Liver (tissue), 9 donors: ENCODE results near the gene ABLIM3. TPM values are rescaled to one million over a fixed set of nuclear protein-coding genes. Genes with fewer than 3 reads are reported as not detected.

ENCODE experiments used
- DNase-seq: peaks from one replicate; pipeline ENCODE4 v3.0.0-alpha.2; 2017; ENCODE audit warnings: low spot score
- H3K27ac ChIP-seq, 2 donors: one replicate each; pipeline ENCODE4 v1.7.0; 2013; ENCODE audit warnings: inconsistent platforms in 2 of 2, low read length in 2 of 2, control low read depth in 1 of 2, low read depth in 1 of 2, mild to moderate bottlenecking in 1 of 2
- H3K27me3 ChIP-seq, 4 donors: one replicate each; pipeline versions ENCODE4 v1.6.1 to v1.7.0; 2013; ENCODE audit warnings: low read length in 3 of 4, inconsistent platforms in 1 of 4, mild to moderate bottlenecking in 1 of 4, moderate library complexity in 1 of 4; ENCODE audit not compliant: control insufficient read depth in 4 of 4, insufficient read depth in 4 of 4
- H3K36me3 ChIP-seq, 4 donors: one replicate each; pipeline versions ENCODE4 v1.6.1 to v1.7.0; 2013; ENCODE audit warnings: low read length in 3 of 4, mild to moderate bottlenecking in 3 of 4, low read depth in 1 of 4, moderate library complexity in 1 of 4; ENCODE audit not compliant: control insufficient read depth in 4 of 4, insufficient read depth in 3 of 4
- H3K4me1 ChIP-seq, 4 donors: one replicate each; pipeline versions ENCODE4 v1.6.1 to v1.7.0; 2013; ENCODE audit warnings: low read length in 3 of 4, mild to moderate bottlenecking in 3 of 4, moderate library complexity in 1 of 4; ENCODE audit not compliant: control insufficient read depth in 4 of 4, insufficient read depth in 4 of 4
- H3K4me3 ChIP-seq, 3 donors: one replicate each; pipeline versions ENCODE4 v1.6.1 to v1.7.0; 2013; ENCODE audit warnings: low read length in 3 of 3, control low read depth in 1 of 3, low read depth in 1 of 3, mild to moderate bottlenecking in 1 of 3
- H3K9ac ChIP-seq, 2 donors: one replicate each; pipeline ENCODE4 v1.7.0; 2013; ENCODE audit warnings: low read length in 2 of 2, mild to moderate bottlenecking in 2 of 2, moderate library complexity in 2 of 2, control low read depth in 1 of 2, low read depth in 1 of 2
- H3K9me3 ChIP-seq, 4 donors: one replicate each; pipeline versions ENCODE4 v1.6.1 to v1.7.0; 2013; ENCODE audit warnings: low read length in 3 of 4; ENCODE audit not compliant: control insufficient read depth in 4 of 4
- ATF3 ChIP-seq: IDR thresholded peaks from 2 replicates; pipeline ENCODE4 v1.6.1; 2016; ENCODE audit warnings: antibody characterized with exemption
- FOXA1 ChIP-seq: IDR thresholded peaks from 2 replicates; pipeline ENCODE4 v1.6.1; 2016; ENCODE audit warnings: antibody characterized with exemption
- FOXA2 ChIP-seq: IDR thresholded peaks from 2 replicates; pipeline ENCODE4 v1.6.1; 2016; ENCODE audit warnings: antibody characterized with exemption
- GABPA ChIP-seq, 2 donors: IDR thresholded peaks in 1 of 2; conservative IDR thresholded peaks in 1 of 2; 2 replicates each; pipeline ENCODE4 v1.6.1; 2016; ENCODE audit warnings: antibody characterized with exemption in 2 of 2, mild to moderate bottlenecking in 1 of 2, moderate library complexity in 1 of 2
- HNF4A ChIP-seq, 2 donors: conservative IDR thresholded peaks; 2 replicates each; pipeline ENCODE4 v1.6.1; 2016; ENCODE audit warnings: antibody characterized with exemption in 2 of 2, mild to moderate bottlenecking in 2 of 2
- HNF4G ChIP-seq: IDR thresholded peaks from 2 replicates; pipeline ENCODE4 v1.6.1; 2016; ENCODE audit warnings: antibody characterized with exemption
- MAX ChIP-seq: IDR thresholded peaks from 2 replicates; pipeline ENCODE4 v1.6.1; 2016; ENCODE audit warnings: antibody characterized with exemption
- NR2F2 ChIP-seq: IDR thresholded peaks from 2 replicates; pipeline ENCODE4 v1.6.1; 2016; ENCODE audit warnings: antibody characterized with exemption
- RAD21 ChIP-seq, 2 donors: IDR thresholded peaks; 2 replicates each; pipeline ENCODE4 v1.6.1; 2016; ENCODE audit warnings: antibody characterized with exemption in 2 of 2, mild to moderate bottlenecking in 2 of 2
- REST ChIP-seq: IDR thresholded peaks from 2 replicates; pipeline ENCODE4 v1.6.1; 2016; ENCODE audit warnings: antibody characterized with exemption, mild to moderate bottlenecking
- SP1 ChIP-seq: IDR thresholded peaks from 2 replicates; pipeline ENCODE4 v1.6.1; 2018; ENCODE audit warnings: antibody characterized with exemption, mild to moderate bottlenecking
- TAF1 ChIP-seq: conservative IDR thresholded peaks from 2 replicates; pipeline ENCODE4 v1.6.1; 2016; ENCODE audit warnings: antibody characterized with exemption, mild to moderate bottlenecking
- YY1 ChIP-seq: IDR thresholded peaks from 2 replicates; pipeline ENCODE4 v1.6.1; 2016; ENCODE audit warnings: antibody characterized with exemption, mild to moderate bottlenecking
- ZBTB33 ChIP-seq: IDR thresholded peaks from 2 replicates; pipeline ENCODE4 v1.6.1; 2016; ENCODE audit warnings: antibody characterized with exemption
- WGBS: extraction: QIAGEN DNeasy Blood & Tissue Kit; methylation state at CpG from one replicate; pipeline ENCODE4 v1.1.7; 2013; 5-methylcytosine and 5-hydroxymethylcytosine counted together
- polyA plus RNA-seq, 2 donors: library from polyadenylated mRNA; stranded (reverse) in 1 of 2; unstranded in 1 of 2; fragments of 200-250 nt in 1 of 2; fragments of >200 nt in 1 of 2; fragmentation: Nextera tagmentation in 1 of 2; extraction: Ambion mirVana in 1 of 2; gene quantifications; one replicate each; pipeline versions ENCODE4 v1.2.1 to v1.2.3, GENCODE V29; 2013 to 2015
- total RNA-seq, 2 donors: library from RNA; depleted of rRNA; stranded (reverse); fragments of >200 nt; gene quantifications; one replicate each; pipeline ENCODE4 v1.2.3, GENCODE V29; 2014
- donor health status: healthy.
- donor health status: healthy.
- donor health status: healthy.
- donor health status: healthy.
- donor health status: healthy.

ABLIM3 gene
- total and polyA plus RNA-seq, 4 donors: 6.8 to 131 (median 43.1) TPM

- Histone ChIP-seq H3K9me3 (no peaks in the 10 kb centered on the region), H3K36me3 (no peaks in the 10 kb centered on the region), H3K4me1 (peaks cover 0 to 13% (median 7%) of the 10 kb centered on the region in 4 donors), H3K4me3 (no peak overlapping the region), H3K27ac (no peak overlapping the region), H3K9ac (no peak overlapping the region), H3K27me3 (no peaks in the 10 kb centered on the region)
- 76% methylated on average over 3 of the region's 3 CpGs for WGBS
- DNase-seq: no peak
- TF ChIP-seq ATF3 (no peak), REST (no peak), SP1 (no peak), TAF1 (no peak), HNF4A (conservative IDR thresholded peaks at IDR 0.05) (no peak), NR2F2 (no peak), ZBTB33 (no peak), YY1 (no peak), MAX (no peak), FOXA1 (no peak)
Observed at GRCh38 chr5:149273950-149274349, 132.7 kb downstream of the ABLIM3 start.

- Histone ChIP-seq H3K4me3 (no peak overlapping the region), H3K9me3 (no peaks in the 10 kb centered on the region), H3K9ac (no peak overlapping the region), H3K36me3 (no peaks in the 10 kb centered on the region), H3K27me3 (no peaks in the 10 kb centered on the region), H3K4me1 (peaks cover 0 to 13% (median 7%) of the 10 kb centered on the region in 4 donors), H3K27ac (no peak overlapping the region)
- DNase-seq: no peak
- WGBS: 88% methylated on average over 1 of the region's 1 CpG
- TF ChIP-seq ATF3: no peak
Observed at GRCh38 chr5:149274939-149275338, 133.6 kb downstream of the ABLIM3 start.

DNA sequence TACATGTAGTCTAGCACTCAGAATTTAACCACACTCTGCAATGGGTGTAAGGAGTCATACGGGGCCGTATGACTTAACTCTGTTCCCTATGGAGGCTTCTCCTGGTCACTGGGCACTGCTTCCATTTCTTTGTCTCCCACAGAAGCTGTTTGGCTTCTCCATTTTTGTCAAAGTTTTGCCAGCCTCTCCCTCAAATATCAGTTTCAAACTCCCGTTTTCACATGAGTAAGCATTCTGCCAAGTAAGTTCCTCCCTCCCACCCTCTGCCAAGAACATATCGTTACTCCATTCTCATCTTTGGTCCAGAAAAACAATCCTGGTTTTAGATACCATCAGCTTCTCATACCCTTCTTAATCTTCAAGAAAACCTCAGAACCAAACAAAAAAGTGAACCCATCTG lies 136.5 kb downstream of the ABLIM3 start:
- no peak overlapping the region for H3K27ac ChIP-seq
- no peak for TF ChIP-seq ZBTB33
- TF ChIP-seq MAX: no peak
- TF ChIP-seq TAF1: no peak
- no peak for TF ChIP-seq HNF4G
- no peak for TF ChIP-seq FOXA2
- TF ChIP-seq NR2F2: no peak
- no peak for TF ChIP-seq ATF3
- no peak for TF ChIP-seq RAD21 (IDR thresholded peaks at IDR 0.05)
- TF ChIP-seq GABPA (IDR thresholded peaks at IDR 0.05 in 1 of 2, conservative IDR thresholded peaks at IDR 0.05 in 1 of 2): no peak
- TF ChIP-seq REST: no peak
- no peak for TF ChIP-seq YY1

More for the DNA sequence above, 136.5 kb downstream of the ABLIM3 start:
- Histone ChIP-seq H3K4me3 (no peak overlapping the region), H3K36me3 (no peaks in the 10 kb centered on the region), H3K4me1 (no peaks in the 10 kb centered on the region), H3K27me3 (no peaks in the 10 kb centered on the region), H3K9ac (no peak overlapping the region), H3K9me3 (no peaks in the 10 kb centered on the region)
- 69% methylated on average over 4 of the region's 4 CpGs for WGBS
- DNase-seq: no peak
